ENCODE measurements around the gene GPATCH3.

GRCh38 chr1:26907071-26907917, 7.0 kb upstream of the GPATCH3 start:
- TF ChIP-seq CTCF (IDR thresholded peaks at IDR 0.05) = no peak
- no peak for TF ChIP-seq RFX5 (IDR thresholded peaks at IDR 0.05; ENCODE audit: low read length)
- TF ChIP-seq GABPA (IDR thresholded peaks at IDR 0.05; ENCODE audit: low read depth) = no peak
- TF ChIP-seq, protein P1, sequence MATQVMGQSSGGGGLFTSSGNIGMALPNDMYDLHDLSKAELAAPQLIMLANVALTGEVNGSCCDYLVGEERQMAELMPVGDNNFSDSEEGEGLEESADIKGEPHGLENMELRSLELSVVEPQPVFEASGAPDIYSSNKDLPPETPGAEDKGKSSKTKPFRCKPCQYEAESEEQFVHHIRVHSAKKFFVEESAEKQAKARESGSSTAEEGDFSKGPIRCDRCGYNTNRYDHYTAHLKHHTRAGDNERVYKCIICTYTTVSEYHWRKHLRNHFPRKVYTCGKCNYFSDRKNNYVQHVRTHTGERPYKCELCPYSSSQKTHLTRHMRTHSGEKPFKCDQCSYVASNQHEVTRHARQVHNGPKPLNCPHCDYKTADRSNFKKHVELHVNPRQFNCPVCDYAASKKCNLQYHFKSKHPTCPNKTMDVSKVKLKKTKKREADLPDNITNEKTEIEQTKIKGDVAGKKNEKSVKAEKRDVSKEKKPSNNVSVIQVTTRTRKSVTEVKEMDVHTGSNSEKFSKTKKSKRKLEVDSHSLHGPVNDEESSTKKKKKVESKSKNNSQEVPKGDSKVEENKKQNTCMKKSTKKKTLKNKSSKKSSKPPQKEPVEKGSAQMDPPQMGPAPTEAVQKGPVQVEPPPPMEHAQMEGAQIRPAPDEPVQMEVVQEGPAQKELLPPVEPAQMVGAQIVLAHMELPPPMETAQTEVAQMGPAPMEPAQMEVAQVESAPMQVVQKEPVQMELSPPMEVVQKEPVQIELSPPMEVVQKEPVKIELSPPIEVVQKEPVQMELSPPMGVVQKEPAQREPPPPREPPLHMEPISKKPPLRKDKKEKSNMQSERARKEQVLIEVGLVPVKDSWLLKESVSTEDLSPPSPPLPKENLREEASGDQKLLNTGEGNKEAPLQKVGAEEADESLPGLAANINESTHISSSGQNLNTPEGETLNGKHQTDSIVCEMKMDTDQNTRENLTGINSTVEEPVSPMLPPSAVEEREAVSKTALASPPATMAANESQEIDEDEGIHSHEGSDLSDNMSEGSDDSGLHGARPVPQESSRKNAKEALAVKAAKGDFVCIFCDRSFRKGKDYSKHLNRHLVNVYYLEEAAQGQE (IDR thresholded peaks at IDR 0.05; ENCODE audit: low read depth, low read length) = no peak
- no peak for TF ChIP-seq POLR2AphosphoS5 (IDR thresholded peaks at IDR 0.05; ENCODE audit: low read depth, low read length)
- no peak for TF ChIP-seq ELF1 (IDR thresholded peaks at IDR 0.05)
- no peak for TF ChIP-seq MEF2A (IDR thresholded peaks at IDR 0.05; ENCODE audit: borderline replicate concordance, low read depth)
- TF ChIP-seq, protein P2, sequence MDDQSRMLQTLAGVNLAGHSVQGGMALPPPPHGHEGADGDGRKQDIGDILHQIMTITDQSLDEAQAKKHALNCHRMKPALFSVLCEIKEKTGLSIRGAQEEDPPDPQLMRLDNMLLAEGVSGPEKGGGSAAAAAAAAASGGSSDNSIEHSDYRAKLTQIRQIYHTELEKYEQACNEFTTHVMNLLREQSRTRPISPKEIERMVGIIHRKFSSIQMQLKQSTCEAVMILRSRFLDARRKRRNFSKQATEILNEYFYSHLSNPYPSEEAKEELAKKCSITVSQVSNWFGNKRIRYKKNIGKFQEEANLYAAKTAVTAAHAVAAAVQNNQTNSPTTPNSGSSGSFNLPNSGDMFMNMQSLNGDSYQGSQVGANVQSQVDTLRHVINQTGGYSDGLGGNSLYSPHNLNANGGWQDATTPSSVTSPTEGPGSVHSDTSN (IDR thresholded peaks at IDR 0.05) = no peak
- no peak for TF ChIP-seq ZBTB33 (IDR thresholded peaks at IDR 0.05; ENCODE audit: borderline replicate concordance, low read depth)
- no peak for TF ChIP-seq TAF1 (IDR thresholded peaks at IDR 0.05; ENCODE audit: borderline replicate concordance, low read depth, low read length)
- TF ChIP-seq MAX (IDR thresholded peaks at IDR 0.05; ENCODE audit: low read depth) = no peak
- no peak for TF ChIP-seq RAD21 (IDR thresholded peaks at IDR 0.05; ENCODE audit: low read length)
- no peak for TF ChIP-seq EZH2phosphoT487 (IDR thresholded peaks at IDR 0.05; ENCODE audit: borderline replicate concordance, low read depth)

Measured in SK-N-SH (cell line).